Activated T-helper 1 cell treated with anti-CD3 and anti-CD28 coated beads, Interleukin-12 subunit alpha, Interleukin-12 subunit beta, Interleukin-2, Interleukin-4 antibody, amounts not matched to agents 30 ng/mL and 10 ng/mL and 1 ng/mL, durations not matched to agents 14 hours and 24 hours and 36 hours (primary cell): ENCODE results near the gene SLC1A1. TPM values are rescaled to one million over a fixed set of nuclear protein-coding genes. Genes with fewer than 3 reads are reported as not detected.
A peak's percentile ranks its signal among the peaks of the same experiment; 100 is the strongest.

Experiments used
- DNase-seq: peaks from one replicate; pipeline ENCODE4 v3.0.0; 2021; ENCODE audit warnings: low spot score
- H3K27ac Mint-ChIP-seq: one replicate; pipeline ENCODE4 v1.8.0; 2021; ENCODE audit warnings: mild to moderate bottlenecking, mixed read lengths
- H3K27me3 Mint-ChIP-seq: one replicate; pipeline ENCODE4 v1.8.0; 2022; ENCODE audit warnings: mild to moderate bottlenecking, moderate library complexity, mixed read lengths; ENCODE audit not compliant: insufficient read depth
- H3K36me3 Mint-ChIP-seq: one replicate; pipeline ENCODE4 v1.8.0; 2021; ENCODE audit warnings: low read depth, mixed read lengths
- H3K4me1 Mint-ChIP-seq: one replicate; pipeline ENCODE4 v1.8.0; 2021; ENCODE audit warnings: low read depth, mixed read lengths
- H3K4me3 Mint-ChIP-seq: one replicate; pipeline ENCODE4 v1.8.0; 2021; ENCODE audit warnings: mild to moderate bottlenecking, moderate library complexity, mixed read lengths
- H3K9me3 Mint-ChIP-seq: one replicate; pipeline ENCODE4 v1.8.0; 2021; ENCODE audit warnings: mixed read lengths
- intact Hi-C: fragments of 100-400 bp; cut with micrococcal nuclease; formaldehyde crosslinking; loops from one replicate; pipeline ENCODE4 v1.15.1; 2024
- total RNA-seq: library from RNA; stranded (reverse); gene quantifications from 2 replicates; pipeline ENCODE4 v1.2.3, GENCODE V29; 2022

SLC1A1 gene
- total RNA-seq, 1 donor from 2014 or later, result not detected

DNA sequence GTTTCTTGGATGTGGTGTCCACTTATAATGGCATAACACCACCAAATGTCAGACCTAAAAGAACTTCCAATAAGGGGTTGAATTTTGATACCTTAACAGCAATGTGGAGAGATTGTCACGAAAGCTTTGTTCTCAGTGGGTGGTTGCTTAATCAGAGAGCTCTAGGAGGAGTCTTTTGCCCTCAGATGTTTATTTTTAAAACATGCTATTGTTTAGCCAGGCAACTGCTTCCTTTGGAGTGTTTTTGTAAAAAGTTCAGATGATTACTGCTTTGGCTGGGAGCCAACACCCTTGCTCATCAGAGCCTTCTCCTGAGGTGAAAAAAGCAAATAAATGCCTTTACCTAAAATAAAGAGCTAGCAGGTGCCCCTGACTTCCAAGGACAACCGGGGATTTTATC is 65.0 kb downstream of the SLC1A1 start:
- no peaks in the 10 kb centered on the region for H3K9me3 Mint-ChIP-seq

DNA sequence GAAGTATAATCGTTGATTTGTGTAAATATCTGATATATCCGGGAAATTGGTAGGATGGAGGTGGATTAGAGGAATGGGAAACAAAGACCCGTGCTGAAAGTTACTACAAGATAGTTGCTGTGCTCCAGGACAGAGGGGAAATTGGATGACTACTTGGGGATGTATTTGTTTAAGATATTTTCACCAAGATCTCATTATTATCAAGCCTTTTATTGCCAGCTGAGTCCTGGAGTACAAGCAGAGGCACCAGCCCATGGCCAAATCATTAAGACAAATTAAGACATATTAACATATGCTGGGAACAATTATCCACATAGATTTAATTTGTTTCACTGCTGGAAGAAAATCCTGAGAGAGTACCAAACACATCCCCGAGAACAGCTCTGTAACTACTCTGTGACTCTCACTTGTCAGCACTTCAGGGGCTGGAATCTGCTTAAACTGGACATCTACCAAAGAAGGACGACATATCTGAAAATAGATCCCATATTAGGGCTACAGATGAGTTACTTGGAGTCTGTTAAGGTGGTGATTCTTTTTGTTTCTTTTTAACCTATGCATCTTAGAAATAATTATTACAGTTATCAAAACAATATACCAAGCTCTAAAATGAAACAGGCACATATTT is 68.2 kb downstream of the SLC1A1 start:
- no peak overlapping the region for H3K4me3 Mint-ChIP-seq
- no peaks in the 10 kb centered on the region for H3K9me3 Mint-ChIP-seq
- H3K27me3 Mint-ChIP-seq, result peaks cover 3% of the 10 kb centered on the region
- DNase-seq, result no peak
- no peaks in the 10 kb centered on the region for H3K4me1 Mint-ChIP-seq
- no peak overlapping the region for H3K27ac Mint-ChIP-seq
- intact Hi-C loops, result no loop called here
- H3K36me3 Mint-ChIP-seq, result no peaks in the 10 kb centered on the region

More for the DNA sequence above, 65.0 kb downstream of the SLC1A1 start:
- no peak for DNase-seq
- Mint-ChIP-seq H3K36me3 (no peaks in the 10 kb centered on the region), H3K4me3 (no peak overlapping the region), H3K27ac (no peak overlapping the region), H3K4me1 (peaks cover 12% of the 10 kb centered on the region), H3K27me3 (peaks cover 2% of the 10 kb centered on the region)
- intact Hi-C loops, result no loop called here

DNA sequence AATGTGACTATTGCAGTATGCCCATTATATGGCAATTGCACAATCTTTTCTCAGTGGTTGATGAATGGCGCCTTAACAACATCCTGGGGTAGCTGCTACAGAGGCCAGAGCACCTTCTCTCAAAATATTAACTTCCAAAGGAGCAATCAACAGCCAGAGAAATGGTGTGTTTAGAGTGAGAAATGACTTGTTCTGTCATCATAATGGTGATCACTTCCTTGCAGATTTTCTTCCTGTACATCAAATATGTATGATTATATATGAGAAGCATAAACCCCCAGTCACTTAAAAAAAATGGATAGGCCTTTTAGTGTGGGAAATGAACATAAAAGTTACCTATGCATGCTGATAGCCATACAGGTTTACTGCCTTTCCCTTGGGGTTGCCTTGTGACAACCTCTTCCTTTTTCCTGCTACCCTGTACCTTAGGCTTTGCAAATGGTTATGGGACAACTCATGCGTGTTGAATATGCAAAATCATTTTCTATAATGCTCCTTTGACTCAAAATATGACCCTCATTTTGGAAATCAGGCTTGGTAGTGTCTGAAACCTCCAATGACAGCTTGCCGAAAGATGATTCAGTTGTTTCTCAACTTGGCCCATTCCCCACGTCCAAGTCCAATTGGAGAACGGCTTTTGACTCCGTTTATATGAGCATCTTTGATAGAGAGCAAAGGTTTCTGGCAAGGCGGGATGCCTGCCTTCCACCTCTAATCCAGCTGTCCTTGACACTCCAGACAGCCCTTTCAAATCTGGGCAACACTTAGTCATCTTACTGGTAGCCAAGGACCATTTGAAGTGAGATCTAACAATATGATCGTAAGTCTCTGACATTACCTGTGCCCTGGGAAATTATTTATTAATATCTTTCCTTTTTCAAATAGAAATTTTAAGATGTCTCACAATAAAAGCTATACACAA is 69.3 kb downstream of the SLC1A1 start:
- no peak overlapping the region for H3K4me3 Mint-ChIP-seq

DNA sequence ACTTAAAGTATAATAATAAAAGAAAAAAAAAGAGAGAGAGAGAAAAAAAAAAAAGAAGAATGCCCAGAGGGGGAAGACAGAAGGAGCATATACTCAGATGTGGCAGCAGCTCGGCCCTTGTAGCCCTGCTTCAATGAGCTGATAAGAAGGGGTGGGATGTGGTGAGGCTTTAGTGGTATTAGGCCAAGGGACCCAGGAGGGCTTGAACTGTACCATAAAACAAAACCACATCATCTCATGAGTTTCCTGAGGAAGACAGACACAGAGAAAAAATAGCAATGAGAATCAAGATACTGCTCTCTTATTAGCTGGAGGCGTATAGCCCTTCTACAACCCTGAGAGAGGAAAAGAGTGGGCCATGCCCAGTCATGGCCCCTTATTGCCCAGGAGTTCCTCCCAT is 72.8 kb downstream of the SLC1A1 start:
- Mint-ChIP-seq H3K4me3 (no peak overlapping the region), H3K36me3 (no peaks in the 10 kb centered on the region), H3K27ac (no peak overlapping the region), H3K27me3 (peaks cover 4% of the 10 kb centered on the region), H3K9me3 (no peaks in the 10 kb centered on the region), H3K4me1 (no peaks in the 10 kb centered on the region)
- intact Hi-C loops, result no loop called here
- DNase-seq, result no peak

More for the DNA sequence above, 69.3 kb downstream of the SLC1A1 start:
- no peak for DNase-seq
- Mint-ChIP-seq H3K9me3 (no peaks in the 10 kb centered on the region), H3K27me3 (peaks cover 4% of the 10 kb centered on the region), H3K4me1 (no peaks in the 10 kb centered on the region), H3K36me3 (no peaks in the 10 kb centered on the region), H3K27ac (no peak overlapping the region)
- intact Hi-C loops, result no loop called here

DNA sequence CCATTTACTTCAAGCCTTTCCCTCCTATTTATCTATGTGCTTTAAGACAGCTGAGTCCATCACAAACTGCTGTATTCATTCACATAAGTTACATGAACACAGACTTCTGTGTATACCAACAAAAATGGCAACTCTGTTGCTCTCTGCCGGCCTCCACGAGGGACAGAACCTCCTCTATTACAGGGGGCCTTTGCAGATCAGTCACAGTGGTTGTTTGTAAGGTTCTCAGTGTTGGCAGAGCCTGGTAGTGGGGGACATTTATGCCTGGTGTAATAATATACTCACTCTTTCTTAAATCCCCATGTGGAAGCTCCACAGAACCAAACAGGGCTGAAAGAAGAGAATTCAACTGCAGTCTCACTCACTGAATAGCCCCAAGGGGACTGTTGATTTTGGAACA is 76.5 kb downstream of the SLC1A1 start:
- Mint-ChIP-seq H3K4me3 (no peak overlapping the region), H3K27me3 (peaks cover 2% of the 10 kb centered on the region), H3K36me3 (no peaks in the 10 kb centered on the region), H3K4me1 (peaks cover under 1% of the 10 kb centered on the region), H3K9me3 (no peaks in the 10 kb centered on the region), H3K27ac (no peak overlapping the region)
- DNase-seq, result no peak
- intact Hi-C loops, result no loop called here

DNA sequence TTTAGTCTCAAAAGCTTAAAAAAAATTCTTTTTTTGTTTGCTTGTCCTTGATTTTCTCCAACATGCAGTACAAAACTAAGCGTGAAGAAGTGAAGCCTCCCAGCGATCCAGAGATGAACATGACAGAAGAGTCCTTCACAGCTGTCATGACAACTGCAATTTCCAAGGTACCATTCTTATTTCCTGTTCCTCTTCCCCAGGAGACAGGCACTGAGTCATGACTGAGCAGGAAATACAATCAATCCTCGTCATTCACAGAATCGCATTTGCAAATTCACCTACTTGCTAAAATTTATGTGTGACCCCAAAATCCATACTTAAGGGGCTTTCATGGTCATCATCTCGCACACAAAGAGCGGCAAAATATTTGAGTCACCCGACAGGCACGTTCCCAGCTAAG is 77.3 kb downstream of the SLC1A1 start:
- no peaks in the 10 kb centered on the region for H3K9me3 Mint-ChIP-seq
- no peak for DNase-seq
- H3K27ac Mint-ChIP-seq, result no peak overlapping the region
- peaks cover 9% of the 10 kb centered on the region for H3K4me1 Mint-ChIP-seq
- no peak overlapping the region for H3K4me3 Mint-ChIP-seq
- H3K36me3 Mint-ChIP-seq, result no peaks in the 10 kb centered on the region
- intact Hi-C loops, result no loop called here
- H3K27me3 Mint-ChIP-seq, result peaks cover 2% of the 10 kb centered on the region

DNA sequence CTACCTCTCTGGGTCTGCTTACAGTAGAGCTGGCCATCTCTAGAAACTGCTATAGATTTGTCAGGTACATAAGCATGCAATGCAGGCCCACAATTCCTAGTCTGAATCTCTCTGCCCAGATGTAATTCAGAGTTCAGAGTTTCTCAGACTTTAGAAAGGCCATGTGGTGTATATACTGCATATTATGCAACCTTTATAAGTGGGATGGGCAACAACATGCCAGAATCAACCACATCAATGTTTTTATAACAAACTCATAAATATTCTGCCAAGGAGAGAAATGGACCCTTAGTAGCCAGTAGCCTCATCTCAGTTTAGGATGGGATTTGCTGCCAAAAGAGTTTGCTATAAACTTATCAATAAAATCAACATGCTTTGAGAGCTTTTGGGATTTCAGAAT is 78.8 kb downstream of the SLC1A1 start:
- Mint-ChIP-seq H3K9me3 (no peaks in the 10 kb centered on the region), H3K27ac (no peak overlapping the region), H3K4me1 (peaks cover 22% of the 10 kb centered on the region), H3K4me3 (no peak overlapping the region), H3K36me3 (no peaks in the 10 kb centered on the region), H3K27me3 (no peaks in the 10 kb centered on the region)
- intact Hi-C loops, result no loop called here
- DNase-seq, result no peak

DNA sequence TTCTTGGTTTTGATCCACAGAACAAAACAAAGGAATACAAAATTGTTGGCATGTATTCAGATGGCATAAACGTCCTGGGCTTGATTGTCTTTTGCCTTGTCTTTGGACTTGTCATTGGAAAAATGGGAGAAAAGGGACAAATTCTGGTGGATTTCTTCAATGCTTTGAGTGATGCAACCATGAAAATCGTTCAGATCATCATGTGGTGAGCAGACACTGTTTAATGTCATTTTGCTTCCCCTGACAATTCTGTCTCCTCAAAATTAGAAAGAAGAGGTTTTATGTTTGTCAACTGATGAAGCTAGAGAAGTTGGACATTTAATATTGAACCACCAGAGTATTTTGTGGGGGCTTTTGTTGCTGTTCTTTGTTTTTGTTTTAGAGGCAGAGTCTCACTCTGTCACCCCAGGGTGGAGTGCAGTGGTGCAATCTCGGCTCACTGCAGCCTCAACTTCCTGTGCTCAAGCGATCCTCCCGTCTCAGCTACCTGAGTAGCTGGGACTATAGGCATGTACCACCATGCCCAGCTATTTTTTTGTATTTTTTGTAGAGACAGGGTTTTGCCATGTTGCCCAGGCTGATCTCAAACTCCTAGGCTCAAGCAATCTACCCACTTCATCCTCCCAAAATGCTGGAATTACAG is 82.0 kb downstream of the SLC1A1 start:
- H3K27me3 Mint-ChIP-seq, result no peaks in the 10 kb centered on the region
- no peak overlapping the region for H3K27ac Mint-ChIP-seq
- intact Hi-C loops, result no loop called here
- H3K36me3 Mint-ChIP-seq, result no peaks in the 10 kb centered on the region
- DNase-seq, result no peak
- peak overlapping the region; percentile 10 for H3K4me3 Mint-ChIP-seq
- H3K9me3 Mint-ChIP-seq, result no peaks in the 10 kb centered on the region
- H3K4me1 Mint-ChIP-seq, result peaks cover 32% of the 10 kb centered on the region

DNA sequence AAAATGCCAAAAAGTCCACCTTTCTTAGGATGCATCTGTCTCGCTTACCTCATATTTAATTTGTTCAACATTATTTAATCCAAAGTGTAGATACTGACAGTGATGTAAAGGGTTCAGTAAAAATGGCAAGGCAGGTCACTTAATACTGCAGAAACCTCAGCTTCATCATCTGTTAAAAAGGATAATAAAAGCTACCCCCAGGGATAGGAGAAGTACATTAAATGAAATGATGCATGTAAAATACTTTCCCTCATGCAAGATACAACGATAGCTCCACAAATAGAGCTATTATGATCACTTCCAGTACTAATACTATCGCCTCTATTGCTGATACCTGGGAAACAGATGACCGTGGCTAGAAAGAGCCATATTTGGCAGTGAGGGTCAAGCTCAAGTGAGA is 82.9 kb downstream of the SLC1A1 start:
- intact Hi-C loops, result no loop called here
- H3K27ac Mint-ChIP-seq, result no peak overlapping the region
- H3K9me3 Mint-ChIP-seq, result no peaks in the 10 kb centered on the region
- no peak for DNase-seq
- H3K4me1 Mint-ChIP-seq, result peaks cover 32% of the 10 kb centered on the region
- H3K27me3 Mint-ChIP-seq, result no peaks in the 10 kb centered on the region
- no peaks in the 10 kb centered on the region for H3K36me3 Mint-ChIP-seq
- no peak overlapping the region for H3K4me3 Mint-ChIP-seq

DNA sequence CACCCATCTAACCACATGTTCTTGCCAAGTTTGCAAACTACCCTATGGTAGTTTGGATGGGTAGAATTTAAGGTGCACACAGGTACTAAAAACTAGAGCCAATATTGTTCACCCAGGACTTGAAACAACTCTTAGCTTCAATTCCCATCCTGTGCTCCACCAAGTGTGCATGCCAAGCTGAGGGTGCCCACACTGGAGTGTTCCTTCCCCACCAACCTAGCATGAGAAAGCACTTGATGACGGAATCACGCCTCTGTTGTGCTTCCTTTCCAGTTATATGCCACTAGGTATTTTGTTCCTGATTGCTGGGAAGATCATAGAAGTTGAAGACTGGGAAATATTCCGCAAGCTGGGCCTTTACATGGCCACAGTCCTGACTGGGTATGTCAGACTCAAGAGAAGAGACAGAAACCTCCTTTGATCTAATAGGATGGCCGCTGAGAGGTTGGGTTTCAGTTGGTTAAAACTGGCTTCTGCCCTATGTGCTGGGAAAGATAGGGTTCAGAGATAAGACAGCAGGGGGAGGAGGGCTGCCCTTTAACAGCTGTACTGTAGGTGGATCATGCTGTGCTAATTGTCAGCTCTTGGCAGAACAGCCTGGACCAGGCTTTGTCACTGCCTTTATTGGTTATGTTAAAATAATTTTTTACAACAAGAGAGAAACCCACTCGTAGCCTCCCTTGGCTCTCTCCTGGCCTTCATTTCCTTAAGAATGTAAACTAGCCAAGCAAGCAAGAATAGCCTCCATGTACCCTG is 83.5 kb downstream of the SLC1A1 start:
- no peaks in the 10 kb centered on the region for H3K27me3 Mint-ChIP-seq
- no peak overlapping the region for H3K4me3 Mint-ChIP-seq
- H3K9me3 Mint-ChIP-seq, result no peaks in the 10 kb centered on the region
- H3K36me3 Mint-ChIP-seq, result no peaks in the 10 kb centered on the region
- no peak overlapping the region for H3K27ac Mint-ChIP-seq
- intact Hi-C loops, result no loop called here
- peaks cover 32% of the 10 kb centered on the region for H3K4me1 Mint-ChIP-seq
- no peak for DNase-seq

DNA sequence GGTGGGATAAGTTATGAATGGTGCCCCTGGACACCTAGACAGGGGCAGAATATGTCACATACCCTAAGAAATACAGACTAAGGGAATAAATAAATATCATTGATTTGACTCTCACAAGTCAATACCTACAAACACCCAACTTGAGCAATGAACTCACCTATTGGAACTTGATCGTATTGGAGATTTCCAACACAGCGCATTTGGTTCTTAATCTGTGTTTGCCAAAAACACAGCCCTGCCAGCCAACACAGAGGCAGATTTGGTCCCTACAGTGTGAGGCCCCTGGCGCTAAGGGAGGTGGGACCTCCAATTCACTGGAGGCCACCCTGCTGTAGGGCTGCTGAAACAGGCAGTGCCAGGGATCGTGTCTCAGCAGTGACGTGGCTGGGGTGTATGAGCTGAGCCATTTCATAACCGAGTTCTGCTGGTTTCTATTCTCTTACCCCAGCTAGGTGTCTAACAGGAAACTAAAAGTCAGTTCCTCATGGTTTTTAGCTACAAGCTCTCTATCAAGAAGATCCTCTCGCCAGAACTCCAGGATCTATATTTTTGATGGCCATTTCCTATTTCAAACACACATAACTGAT is 84.5 kb downstream of the SLC1A1 start:
- Mint-ChIP-seq H3K27me3 (no peaks in the 10 kb centered on the region), H3K36me3 (no peaks in the 10 kb centered on the region), H3K27ac (no peak overlapping the region), H3K4me3 (no peak overlapping the region), H3K4me1 (peaks cover 32% of the 10 kb centered on the region), H3K9me3 (no peaks in the 10 kb centered on the region)
- intact Hi-C loops, result no loop called here
- DNase-seq, result no peak

DNA sequence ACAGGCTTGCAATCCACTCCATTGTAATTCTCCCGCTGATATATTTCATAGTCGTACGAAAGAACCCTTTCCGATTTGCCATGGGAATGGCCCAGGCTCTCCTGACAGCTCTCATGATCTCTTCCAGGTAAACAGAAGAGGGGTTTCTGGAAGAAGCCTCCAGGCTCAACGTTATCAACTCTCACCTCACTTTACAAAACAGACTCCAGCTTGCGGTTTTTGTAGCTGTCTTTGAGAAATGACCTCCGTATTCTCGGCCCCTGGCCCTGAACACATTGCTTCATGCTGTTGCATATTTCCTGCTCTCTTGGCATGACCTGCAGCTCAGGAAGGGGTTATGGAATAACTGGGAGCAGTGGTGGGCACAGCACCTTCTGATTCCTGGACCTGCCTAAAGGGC is 85.7 kb downstream of the SLC1A1 start:
- intact Hi-C loops, result no loop called here
- DNase-seq, result no peak
- Mint-ChIP-seq H3K4me3 (no peak overlapping the region), H3K4me1 (peaks cover 32% of the 10 kb centered on the region), H3K27ac (no peak overlapping the region), H3K9me3 (no peaks in the 10 kb centered on the region), H3K36me3 (no peaks in the 10 kb centered on the region), H3K27me3 (no peaks in the 10 kb centered on the region)
